HUES6 (cell line): ENCODE results near the gene GNAO1.

ENCODE experiments used
- H3K27ac ChIP-seq: 2 replicates; pipeline ENCODE4 v1.7.0; 2013; ENCODE audit warnings: low read depth, mild to moderate bottlenecking, low read length, inconsistent platforms
- H3K27me3 ChIP-seq: 2 replicates; pipeline ENCODE4 v1.6.1; 2013; ENCODE audit warnings: low read length; ENCODE audit not compliant: control insufficient read depth, insufficient read depth
- H3K36me3 ChIP-seq: 2 replicates; pipeline ENCODE4 v1.6.1; 2013; ENCODE audit warnings: low read length; ENCODE audit not compliant: control insufficient read depth, insufficient read depth
- H3K4me1 ChIP-seq: 2 replicates; pipeline ENCODE4 v1.6.1; 2013; ENCODE audit warnings: low read length; ENCODE audit not compliant: control insufficient read depth, insufficient read depth
- H3K4me3 ChIP-seq: 2 replicates; pipeline ENCODE4 v1.5.1; 2013; ENCODE audit warnings: low read depth, low read length
- H3K9ac ChIP-seq: one replicate; pipeline ENCODE4 v1.6.1; 2013; ENCODE audit warnings: mild to moderate bottlenecking, low read length
- H3K9me3 ChIP-seq: 2 replicates; pipeline ENCODE4 v1.6.1; 2013; ENCODE audit warnings: low read depth, low read length; ENCODE audit not compliant: control insufficient read depth, insufficient read depth

Gene GNAO1

DNA sequence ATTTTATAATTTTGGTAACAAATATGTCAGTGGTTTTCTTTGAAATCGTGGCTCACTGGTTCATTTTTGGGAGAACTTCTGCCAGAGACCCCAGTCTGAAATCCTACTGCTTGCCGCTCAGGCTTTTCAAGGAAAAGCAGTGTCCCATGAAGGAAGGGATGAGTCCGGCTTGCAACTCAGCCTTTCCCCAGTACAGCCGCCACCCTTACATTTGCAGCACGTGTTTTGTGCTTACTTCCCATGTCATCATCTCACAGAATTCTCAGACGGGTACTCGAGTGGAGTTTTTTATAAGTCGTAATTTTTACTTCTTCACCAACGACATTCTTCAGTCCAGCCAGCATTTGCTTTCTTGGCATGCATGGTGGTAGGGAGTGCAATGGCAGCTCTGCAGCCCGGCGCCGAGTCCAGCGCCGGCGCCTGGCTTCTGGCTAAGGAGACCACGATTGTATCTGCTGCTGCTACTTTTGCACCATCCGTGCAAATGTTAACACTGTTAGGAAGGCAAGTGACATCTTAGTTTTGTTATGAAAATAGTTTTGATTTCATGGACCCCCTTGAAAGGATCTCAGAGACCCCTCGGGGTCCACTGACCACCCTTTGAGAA lies 123.1 kb downstream of the GNAO1 start:
- peaks cover 11% of the 10 kb centered on the region for H3K27me3 ChIP-seq
- no peaks in the 10 kb centered on the region for H3K36me3 ChIP-seq
- H3K9ac ChIP-seq, result no peak overlapping the region
- H3K4me1 ChIP-seq, result peaks cover 5% of the 10 kb centered on the region
- no peaks in the 10 kb centered on the region for H3K9me3 ChIP-seq
- H3K4me3 ChIP-seq, result no peak overlapping the region
- H3K27ac ChIP-seq, result no peak overlapping the region

DNA sequence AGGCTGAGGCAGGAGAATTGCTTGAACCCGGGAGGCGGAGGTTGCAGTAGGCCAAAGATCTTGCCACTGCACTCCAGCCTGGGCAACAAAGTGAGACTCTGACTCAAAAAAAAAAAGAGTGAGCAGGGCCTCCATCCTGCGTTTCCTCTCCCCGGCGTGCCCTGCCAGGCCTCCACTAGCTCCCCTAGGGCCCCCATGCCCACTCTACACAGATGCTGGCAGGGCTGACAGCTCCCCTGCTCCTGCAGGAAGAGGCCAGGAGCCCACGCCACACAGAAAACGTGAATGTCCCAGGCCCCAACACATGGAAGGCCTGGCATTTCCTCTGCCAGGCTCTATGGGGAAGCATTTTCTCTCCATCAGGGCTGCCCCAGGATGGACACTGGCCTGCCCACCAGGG lies 124.7 kb downstream of the GNAO1 start:
- Histone ChIP-seq H3K9ac (no peak overlapping the region), H3K27ac (no peak overlapping the region), H3K4me1 (peaks cover 5% of the 10 kb centered on the region), H3K27me3 (peaks cover 11% of the 10 kb centered on the region), H3K9me3 (no peaks in the 10 kb centered on the region), H3K4me3 (no peak overlapping the region), H3K36me3 (no peaks in the 10 kb centered on the region)

DNA sequence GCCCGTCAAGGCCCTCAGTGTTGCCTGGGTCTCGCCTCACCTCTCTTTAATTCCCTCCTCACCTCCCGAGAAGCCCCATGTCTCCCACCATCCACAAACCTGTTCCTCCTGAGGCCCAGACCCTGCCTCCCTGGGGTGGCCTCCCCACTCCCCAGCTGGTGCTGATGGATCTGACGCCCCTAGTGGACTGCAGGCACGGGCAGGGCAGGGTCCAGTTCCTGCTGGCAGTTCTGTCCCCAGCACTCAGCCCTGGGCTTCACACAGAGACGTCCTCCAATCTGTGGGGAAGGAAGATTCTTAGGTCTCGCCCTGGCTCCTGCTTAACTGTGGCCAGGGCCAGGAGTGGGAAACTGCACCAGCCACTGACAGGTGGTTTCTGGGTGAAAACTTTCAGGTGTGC lies 125.3 kb downstream of the GNAO1 start:
- Histone ChIP-seq H3K9ac (no peak overlapping the region), H3K27me3 (peaks cover 11% of the 10 kb centered on the region), H3K36me3 (no peaks in the 10 kb centered on the region), H3K4me1 (peaks cover 5% of the 10 kb centered on the region), H3K4me3 (no peak overlapping the region), H3K9me3 (no peaks in the 10 kb centered on the region), H3K27ac (no peak overlapping the region)

DNA sequence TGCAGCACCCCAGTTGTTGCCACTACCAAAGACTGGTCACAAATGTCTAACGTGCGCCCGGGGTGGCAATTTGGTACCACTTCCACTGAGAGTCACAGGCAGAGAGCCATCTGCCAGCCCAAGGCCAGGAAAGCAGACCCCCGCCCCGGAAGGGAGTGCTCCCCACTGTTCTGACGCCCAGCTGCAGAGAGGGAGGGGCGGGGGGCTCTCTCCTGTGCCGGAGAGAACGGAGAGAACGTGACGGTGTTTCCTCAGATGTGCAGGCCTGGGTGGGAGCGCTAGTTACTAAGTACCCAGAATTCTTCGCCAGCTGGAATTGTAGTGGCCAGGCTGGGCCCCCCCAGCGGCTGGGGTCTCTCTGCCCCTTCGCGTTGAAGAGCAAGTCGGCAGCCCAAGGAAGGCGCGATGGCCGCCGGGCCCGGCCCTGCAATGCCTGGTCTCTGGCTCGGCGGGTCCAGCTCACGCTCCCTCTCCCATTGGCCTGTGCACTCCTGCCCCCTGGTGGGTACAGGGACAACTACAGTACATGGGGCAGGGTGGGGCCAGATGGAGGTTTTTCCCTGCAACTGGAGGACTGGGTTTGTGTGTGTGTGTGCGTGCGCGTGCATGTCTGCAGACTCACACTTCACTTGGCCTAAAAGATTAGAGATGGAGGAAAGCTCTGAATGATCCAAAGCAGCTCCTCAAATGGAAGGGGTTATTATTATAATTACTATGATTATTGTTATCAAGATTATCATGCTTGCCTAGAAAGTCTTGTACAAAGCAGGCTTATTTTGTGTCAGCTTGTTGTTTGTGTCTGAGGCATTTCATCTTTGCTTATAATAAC lies 126.9 kb downstream of the GNAO1 start:
- H3K9me3 ChIP-seq, result no peaks in the 10 kb centered on the region
- peaks cover 5% of the 10 kb centered on the region for H3K4me1 ChIP-seq
- peak overlapping the region; percentile 50 for H3K4me3 ChIP-seq
- no peaks in the 10 kb centered on the region for H3K36me3 ChIP-seq
- peak overlapping the region; percentile 64 for H3K9ac ChIP-seq
- H3K27me3 ChIP-seq, result peaks cover 11% of the 10 kb centered on the region
- H3K27ac ChIP-seq, result no peak overlapping the region

DNA sequence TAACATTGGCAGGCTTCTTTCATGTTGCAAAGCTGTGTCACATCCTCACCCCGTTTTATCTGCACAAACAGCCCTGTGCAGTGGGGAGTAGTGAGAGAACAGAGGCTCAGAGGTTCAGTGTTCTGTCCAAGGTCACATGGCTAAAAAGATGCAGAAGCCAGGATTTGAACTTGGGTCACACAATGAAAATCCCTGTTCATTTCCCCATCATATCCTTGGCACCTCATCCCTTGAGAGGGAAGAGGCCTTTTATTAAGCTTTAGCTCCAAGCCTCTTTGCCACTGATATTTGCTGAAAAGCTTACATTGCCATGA lies 127.5 kb downstream of the GNAO1 start:
- Histone ChIP-seq H3K9me3 (no peaks in the 10 kb centered on the region), H3K27me3 (peaks cover 11% of the 10 kb centered on the region), H3K9ac (no peak overlapping the region), H3K4me1 (peaks cover 5% of the 10 kb centered on the region), H3K4me3 (no peak overlapping the region), H3K27ac (no peak overlapping the region), H3K36me3 (no peaks in the 10 kb centered on the region)

DNA sequence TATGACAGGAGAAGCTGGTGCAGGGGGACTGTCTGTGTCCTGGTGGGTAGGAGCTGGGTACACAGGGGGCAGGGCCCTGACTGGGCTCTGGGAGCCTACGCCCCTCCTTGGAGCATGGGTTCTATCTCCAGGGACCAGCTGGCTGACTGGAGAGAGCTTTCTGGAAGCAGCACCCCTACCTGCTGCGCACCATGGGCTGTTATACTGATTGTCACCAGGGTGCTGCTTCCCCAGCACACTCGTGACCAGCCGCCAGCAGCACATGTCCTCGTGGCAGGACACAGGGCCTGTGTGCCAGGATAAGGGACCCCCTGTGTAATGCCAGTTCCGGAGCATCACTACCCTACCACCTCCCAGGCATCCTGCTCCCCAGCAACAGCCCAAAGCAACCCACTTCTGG lies 128.1 kb downstream of the GNAO1 start:
- H3K9me3 ChIP-seq, result no peaks in the 10 kb centered on the region
- no peak overlapping the region for H3K9ac ChIP-seq
- no peaks in the 10 kb centered on the region for H3K36me3 ChIP-seq
- peaks cover 5% of the 10 kb centered on the region for H3K4me1 ChIP-seq
- peaks cover 11% of the 10 kb centered on the region for H3K27me3 ChIP-seq
- no peak overlapping the region for H3K4me3 ChIP-seq
- no peak overlapping the region for H3K27ac ChIP-seq

DNA sequence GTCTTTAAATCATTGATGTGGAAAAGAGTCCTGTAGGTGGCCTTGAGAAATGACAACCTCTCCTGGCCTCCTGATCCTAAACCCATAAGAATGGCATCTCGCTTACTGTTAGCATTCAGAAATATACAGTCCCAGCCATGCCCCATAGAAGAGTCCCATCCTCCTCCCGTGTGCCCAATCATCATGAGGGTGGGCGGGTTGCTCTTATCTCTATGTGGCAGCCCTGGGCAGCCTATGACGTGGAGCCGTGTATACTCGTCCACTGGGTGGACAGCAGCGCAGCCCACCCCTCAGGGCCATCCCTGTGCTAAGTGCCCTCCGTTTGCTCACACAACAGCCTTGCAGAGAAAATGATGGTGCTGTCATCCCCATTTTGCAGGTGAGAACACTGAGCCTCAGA lies 128.8 kb downstream of the GNAO1 start:
- Histone ChIP-seq H3K27me3 (peaks cover 11% of the 10 kb centered on the region), H3K9me3 (no peaks in the 10 kb centered on the region), H3K4me3 (no peak overlapping the region)

DNA sequence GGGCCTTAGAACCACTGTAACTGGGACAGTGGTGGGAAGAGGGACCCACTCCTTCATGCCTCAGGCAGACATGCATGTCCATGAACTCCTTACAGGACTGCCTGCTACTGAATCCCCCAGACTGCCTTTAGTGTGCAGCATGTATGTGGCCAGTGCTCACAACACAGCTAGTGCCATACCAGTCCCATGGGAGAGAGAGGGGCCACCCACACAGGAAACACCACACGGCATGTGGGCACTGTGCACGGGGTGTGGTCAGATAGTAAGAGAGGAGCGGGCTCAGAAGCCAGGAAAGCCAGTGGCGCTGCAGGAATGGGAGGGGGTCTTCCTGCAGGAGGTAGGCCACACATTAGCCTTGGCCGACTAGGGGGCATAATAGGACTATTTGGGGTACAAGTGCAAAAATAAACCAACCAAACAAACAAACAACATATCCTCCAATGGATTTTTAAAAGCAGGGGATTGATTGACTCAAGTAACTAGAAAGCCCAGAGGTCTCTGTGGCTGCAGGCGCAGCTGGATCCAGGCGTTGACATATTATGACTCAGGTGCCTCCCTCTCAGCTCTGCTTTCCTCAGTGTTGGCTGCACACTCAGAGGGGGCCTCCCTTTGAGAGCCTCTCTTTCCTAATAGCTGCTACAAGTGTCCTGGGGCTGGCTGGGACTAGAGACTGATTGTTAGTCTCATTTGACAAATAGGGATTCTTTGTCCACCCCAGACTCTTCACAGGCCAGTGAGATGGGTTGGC lies 129.7 kb downstream of the GNAO1 start:
- H3K27ac ChIP-seq, result no peak overlapping the region
- H3K4me1 ChIP-seq, result peaks cover 5% of the 10 kb centered on the region
- no peak overlapping the region for H3K4me3 ChIP-seq
- no peaks in the 10 kb centered on the region for H3K36me3 ChIP-seq
- H3K9ac ChIP-seq, result no peak overlapping the region
- no peaks in the 10 kb centered on the region for H3K9me3 ChIP-seq
- H3K27me3 ChIP-seq, result peaks cover 11% of the 10 kb centered on the region

More for the DNA sequence above, 128.8 kb downstream of the GNAO1 start:
- no peaks in the 10 kb centered on the region for H3K36me3 ChIP-seq
- peaks cover 5% of the 10 kb centered on the region for H3K4me1 ChIP-seq
- no peak overlapping the region for H3K9ac ChIP-seq
- H3K27ac ChIP-seq, result no peak overlapping the region

DNA sequence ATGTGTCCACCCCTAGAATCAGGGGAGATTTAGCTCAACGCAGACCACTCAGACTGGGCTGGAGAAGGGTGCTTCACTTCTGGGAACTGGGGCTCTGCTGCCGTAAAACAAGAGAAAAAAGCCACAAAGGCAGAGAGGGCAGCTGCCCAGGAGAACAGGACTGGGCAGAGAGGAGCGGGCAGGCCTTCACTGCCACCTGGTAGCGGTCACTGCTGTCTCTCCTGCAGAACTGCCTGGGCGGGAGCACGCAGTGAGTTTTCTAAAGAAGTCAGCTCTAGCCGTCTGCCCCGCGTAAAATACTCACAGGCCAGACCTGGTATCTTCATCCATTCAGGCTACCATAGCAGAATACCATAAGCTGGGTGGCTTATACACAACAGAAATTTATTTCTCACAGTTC lies 130.3 kb downstream of the GNAO1 start:
- no peaks in the 10 kb centered on the region for H3K36me3 ChIP-seq
- H3K27me3 ChIP-seq, result peaks cover 11% of the 10 kb centered on the region
- no peak overlapping the region for H3K9ac ChIP-seq
- no peak overlapping the region for H3K27ac ChIP-seq
- no peak overlapping the region for H3K4me3 ChIP-seq
- H3K9me3 ChIP-seq, result no peaks in the 10 kb centered on the region
- H3K4me1 ChIP-seq, result peaks cover 5% of the 10 kb centered on the region

DNA sequence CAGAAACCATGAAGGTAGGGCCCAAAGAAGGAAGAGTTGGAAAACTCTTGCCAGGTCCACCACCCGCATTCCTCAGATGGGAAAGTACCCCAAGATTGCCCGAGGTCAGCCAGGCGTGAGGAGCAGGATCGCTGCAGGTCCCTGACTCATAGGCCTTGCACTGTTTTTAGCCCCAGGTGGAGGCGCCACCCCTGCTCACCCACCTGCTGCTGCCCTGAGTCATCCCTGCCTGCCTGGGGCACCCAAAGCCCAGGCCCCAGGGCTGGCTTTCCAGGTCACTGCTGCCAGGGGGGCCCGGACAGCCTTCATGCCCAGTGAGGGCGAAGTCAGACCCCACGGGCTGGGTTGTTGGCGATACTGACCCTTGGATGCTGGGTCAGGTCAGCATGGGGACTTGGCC lies 133.1 kb downstream of the GNAO1 start:
- no peak overlapping the region for H3K9ac ChIP-seq
- H3K27me3 ChIP-seq, result no peaks in the 10 kb centered on the region
- no peak overlapping the region for H3K4me3 ChIP-seq
- H3K27ac ChIP-seq, result no peak overlapping the region
- no peaks in the 10 kb centered on the region for H3K36me3 ChIP-seq
- H3K9me3 ChIP-seq, result no peaks in the 10 kb centered on the region
- H3K4me1 ChIP-seq, result no peaks in the 10 kb centered on the region

DNA sequence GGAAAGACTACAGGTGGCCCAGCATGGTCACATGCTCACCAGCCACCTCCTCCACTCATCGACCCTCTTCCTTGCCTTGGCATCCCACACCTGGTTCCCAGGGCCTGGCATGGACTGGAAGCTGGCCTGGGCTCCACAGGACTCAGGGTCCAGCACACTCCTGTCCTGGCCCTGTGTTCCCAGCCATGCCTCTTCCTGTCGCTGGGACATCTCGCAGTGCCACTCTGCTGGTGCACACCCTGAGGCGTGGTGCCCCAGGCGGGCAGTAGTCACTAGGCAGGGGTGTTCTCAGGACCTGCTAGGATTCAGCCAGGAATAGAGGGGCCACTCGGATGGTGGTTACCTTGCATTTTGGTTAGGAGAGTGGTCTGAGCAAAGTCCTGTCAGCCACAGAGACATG lies 134.7 kb downstream of the GNAO1 start:
- no peaks in the 10 kb centered on the region for H3K27me3 ChIP-seq
- H3K4me3 ChIP-seq, result no peak overlapping the region
- no peak overlapping the region for H3K27ac ChIP-seq
- H3K4me1 ChIP-seq, result no peaks in the 10 kb centered on the region
- H3K9me3 ChIP-seq, result no peaks in the 10 kb centered on the region
- H3K36me3 ChIP-seq, result no peaks in the 10 kb centered on the region
- no peak overlapping the region for H3K9ac ChIP-seq
